ENCODE results near the gene RNU1-1.
"Not testable (repeated sequence)": the region's sequence is repeated elsewhere in the genome, so short reads cannot be mapped to it uniquely, and the experiment has no call there.

The RNU1-1 gene

DNA sequence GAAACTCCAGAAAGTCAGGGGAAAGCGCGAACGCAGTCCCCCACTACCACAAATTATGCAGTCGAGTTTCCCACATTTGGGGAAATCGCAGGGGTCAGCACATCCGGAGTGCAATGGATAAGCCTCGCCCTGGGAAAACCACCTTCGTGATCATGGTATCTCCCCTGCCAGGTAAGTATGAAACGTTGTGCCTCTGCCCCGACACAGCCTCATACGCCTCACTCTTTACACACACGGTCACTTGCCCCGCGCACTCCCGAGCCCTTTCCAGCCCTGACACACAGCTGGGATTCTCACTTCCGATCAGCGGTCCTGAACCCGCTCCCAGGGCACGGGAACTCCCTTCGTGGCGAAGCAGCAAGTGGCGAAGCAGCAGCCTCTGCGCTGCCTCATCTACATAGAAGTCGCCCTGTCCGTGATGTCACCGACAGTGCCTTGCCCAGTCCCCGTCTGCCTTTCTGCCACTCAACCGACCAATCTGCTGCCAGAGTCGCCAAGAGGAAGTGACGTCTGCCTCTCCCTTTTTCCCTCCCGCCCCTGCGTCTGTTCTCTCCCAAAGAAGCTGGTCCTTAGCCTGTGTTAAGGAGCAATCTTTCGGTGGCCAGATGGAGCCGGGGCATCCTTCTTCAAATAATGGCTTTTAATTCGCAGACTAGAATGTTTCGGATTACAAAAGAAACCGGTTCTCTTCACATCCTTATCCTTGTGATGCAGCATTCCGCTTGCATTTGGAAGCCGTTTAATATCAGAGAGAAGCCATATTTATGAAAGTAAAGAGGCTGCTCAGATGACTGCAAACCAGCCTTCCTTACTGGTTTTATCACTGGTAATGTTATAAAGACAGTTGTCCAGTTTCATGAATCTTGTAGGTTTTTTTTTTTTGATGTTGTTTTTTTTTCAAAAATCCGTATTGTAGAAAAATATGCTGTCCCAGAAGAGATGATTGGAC is at the start of gene RNU1-1:
Gene RNU1-1 (minus strand): TSS at position 179 of the 949 bp plus-strand sequence.
- DNase-seq (ENCODE audit: low read depth), result peak; percentile 54

DNA sequence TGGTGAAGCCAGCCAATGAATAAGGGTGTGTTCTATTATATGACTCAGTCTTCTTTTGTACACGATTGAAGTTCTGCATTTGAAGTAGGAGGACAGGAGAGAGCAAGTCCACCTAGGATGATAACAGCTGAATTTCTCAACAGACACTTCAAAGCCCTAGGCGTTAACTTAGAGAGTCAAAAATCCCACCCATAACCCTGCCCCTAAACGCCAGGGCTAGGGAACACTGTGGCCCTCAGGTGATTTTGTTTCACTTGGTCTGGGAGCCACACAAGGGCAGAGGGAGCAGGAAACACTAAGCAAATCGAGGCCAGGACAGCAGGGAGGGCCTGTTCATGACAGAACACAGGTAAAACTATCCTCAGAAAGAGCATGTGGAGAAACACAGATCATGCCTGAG is 47.0 kb upstream of the RNU1-1 start:
- DNase-seq (ENCODE audit: low read depth), result not testable (repeated sequence)

GRCh38 chr1:16560498-16560897 is 46.4 kb upstream of the RNU1-1 start:
- not testable (repeated sequence) for DNase-seq (ENCODE audit: low read depth)

GRCh38 chr1:16559688-16560087 is 45.6 kb upstream of the RNU1-1 start:
- not testable (repeated sequence) for DNase-seq (ENCODE audit: low read depth)

- DNase-seq (ENCODE audit: low read depth), result not testable (repeated sequence)
Observed at GRCh38 chr1:16557034-16557433, 42.9 kb upstream of the RNU1-1 start.

- DNase-seq (ENCODE audit: low read depth), result not testable (repeated sequence)
Observed at GRCh38 chr1:16553244-16553643, 39.2 kb upstream of the RNU1-1 start.

GRCh38 chr1:16550212-16550918 is 36.3 kb upstream of the RNU1-1 start:
- DNase-seq (ENCODE audit: low read depth), result not testable (repeated sequence)

DNA sequence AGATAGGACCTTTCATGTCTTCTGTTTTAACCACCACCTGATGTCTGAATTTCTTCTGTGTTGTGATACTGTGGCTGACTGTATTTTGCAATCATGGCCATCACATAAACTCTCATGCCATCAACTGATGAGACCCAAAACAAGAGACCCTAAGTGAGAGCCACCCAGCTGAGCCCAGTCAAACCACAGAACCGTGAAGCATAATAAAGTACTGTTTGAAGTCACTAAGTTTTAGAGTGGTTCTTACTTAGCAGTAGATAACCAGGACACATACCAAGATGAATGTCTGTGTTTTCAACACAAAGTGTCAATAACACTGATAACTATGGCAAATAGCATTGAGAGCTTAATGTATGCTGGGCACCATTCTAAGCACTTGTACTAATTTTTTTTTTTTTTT is 35.5 kb upstream of the RNU1-1 start:
- not testable (repeated sequence) for DNase-seq (ENCODE audit: low read depth)

DNA sequence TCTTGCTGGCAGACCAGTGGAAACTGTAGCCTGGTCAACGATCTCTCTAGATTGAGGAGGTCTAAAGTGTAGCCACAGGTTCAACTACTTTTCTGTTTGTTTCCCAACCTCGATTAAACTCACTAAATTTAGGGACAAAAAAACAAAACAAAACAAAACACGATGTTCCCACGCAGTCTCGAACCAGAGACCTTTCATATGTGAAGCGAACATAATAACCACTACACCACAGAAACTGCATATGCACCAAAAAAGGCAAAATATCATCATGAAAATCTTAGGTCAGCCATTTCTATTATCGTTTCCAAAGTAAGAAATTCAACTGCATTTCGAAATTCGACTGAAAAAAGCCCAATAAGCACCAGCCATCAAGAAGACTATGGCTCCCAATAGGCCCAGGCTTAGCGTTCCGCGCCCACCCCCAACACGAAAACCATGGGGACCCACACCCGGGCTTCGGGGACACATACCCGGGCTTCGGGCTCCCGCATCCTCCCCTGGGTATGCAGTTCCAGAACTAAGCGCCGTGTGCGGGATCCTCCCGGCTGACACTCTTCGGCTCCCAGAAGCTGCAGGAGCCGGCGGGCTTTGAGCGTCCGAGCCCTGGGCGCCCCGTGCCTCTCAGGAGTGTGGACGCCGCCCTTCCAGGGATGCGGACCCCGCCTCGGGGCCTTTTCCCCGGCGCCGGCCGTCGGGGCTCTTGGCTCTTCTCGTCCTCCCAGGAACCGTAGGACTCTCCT is 33.6 kb upstream of the RNU1-1 start:
- DNase-seq (ENCODE audit: low read depth), result not testable (repeated sequence)

DNA sequence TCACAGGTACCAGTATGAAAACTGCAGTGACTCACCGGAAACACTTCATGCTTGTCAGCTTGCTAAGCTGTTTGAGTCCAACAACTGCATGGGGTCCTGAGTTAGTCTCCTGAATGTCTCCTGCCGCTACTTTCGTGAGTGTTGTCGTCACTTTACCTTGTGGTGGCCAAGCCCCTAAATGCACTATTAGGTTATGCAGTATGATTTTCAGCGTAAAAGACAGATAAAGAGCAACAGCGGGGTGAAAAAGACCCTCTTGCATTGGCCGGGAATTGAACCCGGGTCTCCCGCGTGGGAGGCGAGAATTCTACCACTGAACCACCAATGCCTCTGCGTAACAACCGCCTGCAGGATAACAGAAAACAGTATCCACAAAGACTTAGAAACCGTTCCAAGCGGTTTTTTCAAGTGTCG is 31.6 kb upstream of the RNU1-1 start:
- not testable (repeated sequence) for DNase-seq (ENCODE audit: low read depth)

GRCh38 chr1:16540421-16540893 is 26.4 kb upstream of the RNU1-1 start:
- DNase-seq (ENCODE audit: low read depth), result not testable (repeated sequence)

DNA sequence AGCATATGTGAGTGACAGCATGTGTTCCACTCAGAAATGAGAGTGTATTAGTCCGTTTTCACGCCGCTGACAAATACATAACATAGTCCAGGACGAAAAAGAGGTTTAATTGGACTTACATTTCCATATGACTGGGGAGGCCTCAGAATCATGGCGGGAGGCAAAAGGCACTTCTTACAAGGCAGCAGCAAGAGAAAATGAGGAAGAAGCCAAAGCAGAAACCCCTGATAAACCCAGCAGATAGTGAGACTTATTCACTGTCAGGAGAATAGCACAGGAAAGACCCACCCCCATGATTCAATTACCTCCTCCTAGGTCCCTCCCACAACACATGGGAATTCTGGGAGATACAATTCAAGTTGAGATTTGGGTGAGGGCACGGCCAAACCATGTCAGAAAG is 23.4 kb upstream of the RNU1-1 start:
- not testable (repeated sequence) for DNase-seq (ENCODE audit: low read depth)

GRCh38 chr1:16536796-16537195 is 22.7 kb upstream of the RNU1-1 start:
- not testable (repeated sequence) for DNase-seq (ENCODE audit: low read depth)

DNA sequence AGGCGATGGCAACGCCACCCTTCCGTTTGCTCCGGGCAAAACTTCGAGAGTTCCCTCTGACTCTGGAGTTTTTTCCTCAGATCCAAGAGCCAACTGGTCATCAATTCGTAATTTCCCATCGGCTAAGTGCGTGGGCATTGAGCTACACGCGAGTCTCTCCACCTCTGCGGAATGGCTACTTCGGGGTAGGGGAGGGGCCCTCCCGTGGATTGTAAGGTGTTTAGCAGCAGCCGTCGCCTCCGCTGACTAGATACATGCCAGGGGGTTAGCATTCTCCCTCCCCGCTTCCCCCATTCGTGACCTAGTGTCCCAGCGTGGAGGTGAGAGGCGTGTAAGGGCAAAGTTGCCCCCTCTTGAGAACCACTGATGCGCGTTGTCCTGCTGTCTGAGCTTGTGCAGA is 21.8 kb upstream of the RNU1-1 start:
- not testable (repeated sequence) for DNase-seq (ENCODE audit: low read depth)

DNA sequence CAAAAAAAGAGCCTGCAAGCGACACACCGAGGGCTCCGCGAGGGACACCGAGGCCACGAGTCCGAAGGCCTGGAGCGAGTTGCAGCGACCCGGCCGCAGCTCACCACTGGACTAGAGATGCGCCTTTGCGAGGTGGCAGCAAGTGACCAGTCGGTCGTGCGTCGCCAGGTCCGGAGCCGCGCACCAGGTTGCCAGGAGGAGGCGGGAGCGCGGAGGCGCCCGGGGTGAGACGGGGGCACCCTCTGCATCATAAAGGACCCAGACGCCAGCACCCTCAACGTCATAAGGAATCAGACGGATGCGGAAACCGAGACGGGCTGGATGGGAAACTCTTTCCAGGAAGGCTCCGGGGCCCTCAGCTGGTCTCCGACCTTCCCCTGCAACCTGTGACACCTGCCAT is 21.4 kb upstream of the RNU1-1 start:
- not testable (repeated sequence) for DNase-seq (ENCODE audit: low read depth)

DNA sequence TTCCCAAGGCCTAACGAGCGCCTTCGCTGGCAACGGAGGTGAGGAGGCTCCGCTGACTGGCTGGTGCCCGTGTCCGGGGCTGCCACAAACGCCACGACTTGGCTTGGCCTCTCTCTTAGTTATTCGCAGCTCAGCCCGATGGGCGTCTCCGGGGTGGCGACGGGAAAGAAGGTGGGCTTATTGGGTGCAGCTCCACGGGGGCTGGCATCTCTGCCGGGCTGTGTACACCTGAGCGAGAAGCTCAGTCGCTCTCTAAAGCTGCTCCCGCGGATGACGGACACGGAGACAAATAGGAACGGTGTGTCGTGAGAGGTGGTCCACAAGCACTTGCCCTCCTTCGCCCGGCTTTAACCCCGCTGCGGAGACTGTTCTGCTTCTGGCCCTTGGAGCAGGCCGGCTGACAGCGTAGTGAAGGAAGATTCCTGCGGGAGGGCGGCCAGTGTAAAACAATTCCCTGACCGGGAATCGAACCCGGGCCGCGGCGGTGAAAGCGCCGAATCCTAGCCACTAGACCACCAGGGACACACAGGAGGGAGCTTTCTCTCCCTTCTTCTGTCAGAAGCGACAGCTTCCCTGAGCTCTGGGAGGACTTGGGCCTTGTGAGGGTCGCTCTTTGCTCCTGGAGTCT is 20.9 kb upstream of the RNU1-1 start:
- DNase-seq (ENCODE audit: low read depth), result not testable (repeated sequence)

DNA sequence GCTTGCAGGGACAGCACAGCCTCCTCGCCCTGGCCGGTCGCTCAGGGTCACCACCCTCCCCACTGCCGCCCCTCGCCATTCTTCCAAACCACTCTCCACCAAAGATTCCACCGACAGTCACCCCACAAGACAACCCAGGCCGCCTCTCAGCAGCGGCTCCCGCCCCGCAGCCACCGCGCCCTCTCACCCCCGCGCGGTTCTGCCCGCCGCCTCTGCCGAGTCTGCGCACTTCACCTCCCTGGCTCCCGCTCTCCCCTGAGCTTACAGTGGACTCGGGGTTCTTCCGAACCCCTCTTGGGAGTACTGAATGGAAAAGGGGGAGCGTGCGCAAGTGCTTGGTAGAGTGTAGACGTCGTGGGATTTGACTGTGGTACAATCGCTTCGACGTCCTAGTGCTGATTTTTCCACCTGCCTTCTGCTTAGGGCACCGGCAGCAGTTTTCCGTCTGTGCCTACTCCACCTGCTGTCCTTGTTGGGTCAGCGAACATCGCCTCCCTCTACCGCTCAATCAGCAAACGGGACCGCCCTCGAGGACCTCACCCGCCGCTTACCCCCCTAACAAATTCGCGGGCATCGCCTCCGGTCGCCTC is 20.2 kb upstream of the RNU1-1 start:
- DNase-seq (ENCODE audit: low read depth), result not testable (repeated sequence)

DNA sequence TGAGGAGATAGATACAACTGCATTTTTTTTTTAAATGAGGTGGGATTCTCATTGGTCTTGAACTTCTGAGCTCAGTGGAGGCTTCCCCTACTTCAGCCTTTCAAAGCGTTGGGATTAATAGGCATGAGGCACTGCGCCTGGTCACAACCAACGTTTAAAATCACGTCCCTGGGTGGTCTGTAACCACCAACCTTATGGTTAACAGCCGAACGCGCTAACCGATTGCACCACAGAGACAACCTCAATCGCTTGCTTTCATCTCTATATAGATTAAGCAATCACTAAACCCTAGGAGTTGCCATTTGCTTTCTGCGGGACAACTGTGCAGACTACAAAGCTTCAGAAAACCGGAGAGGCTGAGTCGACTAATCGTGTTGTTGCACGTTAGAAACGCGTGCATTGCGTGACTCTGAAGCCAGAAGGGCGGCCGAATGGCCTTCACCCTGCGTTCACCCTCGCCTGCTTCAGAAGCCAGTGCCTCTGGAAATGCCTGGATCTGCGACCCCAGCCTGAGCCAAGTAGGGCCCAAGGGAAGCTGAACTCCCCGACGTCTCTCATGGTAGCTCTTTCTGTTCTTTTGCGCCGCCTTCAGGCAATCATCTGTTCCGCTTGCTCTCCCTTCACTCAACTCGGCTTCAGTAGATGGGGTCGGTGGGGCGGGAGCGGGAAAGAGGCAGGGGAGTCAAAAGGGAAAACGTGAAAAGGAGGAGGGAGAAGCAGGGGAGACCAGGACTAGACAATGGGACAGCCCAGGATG is 18.3 kb upstream of the RNU1-1 start:
- not testable (repeated sequence) for DNase-seq (ENCODE audit: low read depth)

DNA sequence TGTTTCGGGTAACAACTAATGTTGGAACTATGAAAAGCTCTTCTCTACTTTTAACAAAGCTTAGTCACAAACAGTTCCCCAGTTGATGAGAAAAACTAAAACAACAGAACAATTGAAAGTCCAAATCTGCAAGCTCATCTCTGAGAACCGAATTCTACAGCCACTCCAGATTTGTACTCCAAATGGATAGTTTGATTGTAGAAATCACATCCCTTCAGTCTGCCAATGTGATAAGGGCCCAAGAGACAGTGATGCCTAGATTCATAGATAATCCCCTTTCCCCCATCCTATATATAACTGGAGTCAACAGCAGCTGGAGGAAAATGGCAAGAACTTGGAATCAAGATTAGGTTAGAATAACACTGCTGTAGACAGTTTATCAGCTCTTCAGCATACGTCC is 14.3 kb upstream of the RNU1-1 start:
- DNase-seq (ENCODE audit: low read depth), result not testable (repeated sequence)

DNA sequence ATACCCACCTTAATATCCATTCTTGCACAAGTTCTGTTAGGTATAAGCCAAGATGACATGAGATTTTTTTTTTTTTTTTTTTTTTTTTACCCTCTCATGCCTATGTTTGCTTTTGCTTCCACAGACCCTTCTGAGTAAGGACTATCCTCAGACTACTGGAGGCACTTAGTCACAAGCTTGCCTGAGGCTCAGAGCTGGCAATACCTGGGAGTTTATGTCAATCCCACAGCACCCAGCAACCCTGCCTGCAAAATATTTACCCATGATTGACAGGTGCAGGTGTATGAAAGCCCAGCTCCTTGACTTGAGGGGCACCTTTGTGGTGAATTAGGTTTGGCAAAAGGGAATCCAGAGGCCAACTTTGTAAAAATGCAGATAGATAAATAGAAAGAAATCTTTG is 11.7 kb upstream of the RNU1-1 start:
- not testable (repeated sequence) for DNase-seq (ENCODE audit: low read depth)

All from stimulated activated CD8-positive, alpha-beta memory T cell treated with anti-CD3 and anti-CD28 coated beads, Interleukin-12 subunit alpha, Interleukin-12 subunit beta, amount 100 ng/mL, for 1 hour (primary cell).